HepG2 (cell line): ENCODE results near the gene PLCB4. TPM values are rescaled to one million over a fixed set of nuclear protein-coding genes. Genes with fewer than 3 reads are reported as not detected.

Source experiments
- ATAC-seq: fragments of 200-7000 bp; cut with Tn5 transposase; 3 replicates; pipeline ENCODE4 v1.9.1; 2020; ENCODE audit warnings: mild to moderate bottlenecking, moderate library complexity
- BruUV-seq: library from RNA; stranded (reverse); fragments of 400-500 nt; replicated peaks from 2 replicates; lab custom pipeline; 2021; lab: Mats Ljungman, UMichigan
- CTCF ChIA-PET: fragments of 300-600 bp; formaldehyde crosslinking; extraction: SDS; loops from one replicate; lab custom pipeline; 2021; ENCODE audit warnings: low total read pairs, inconsistent platforms, low intra/inter-chr PET ratio; lab: Yijun Ruan, JAX
- POLR2A ChIA-PET: fragments of 350-600 bp; sonication (Branson Sonifier 250); formaldehyde crosslinking; loops from one replicate; lab custom pipeline; 2020; ENCODE audit warnings: antibody characterized with exemption, inconsistent platforms; lab: Yijun Ruan, JAX
- DNase-seq: peaks from one replicate; pipeline ENCODE4 v3.0.0-alpha.2; 2015; ENCODE audit warnings: low spot score
- FAIRE-seq: peaks from 3 replicates; lab custom pipeline; 2011; peaks lifted over from hg19 to GRCh38; lab: Jason Lieb, UNC
- H2AFZ ChIP-seq: one replicate; pipeline ENCODE4 v1.6.1; 2011; ENCODE audit warnings: low read length, inconsistent platforms
- H3K27ac ChIP-seq: fragments of 300-600 bp; 3 replicates; pipeline ENCODE4 v1.8.0; 2011; ENCODE audit warnings: mixed run types, mild to moderate bottlenecking, mixed read lengths, low read length, inconsistent platforms; ENCODE audit not compliant: insufficient read depth; ENCODE audit errors: extremely low read length
- H3K27me3 ChIP-seq, 2 experiments: fragments of 200-600 bp in 1 of 2; 2 replicates in 1 of 2; 3 replicates in 1 of 2; pipeline versions ENCODE4 v1.6.0 to v1.8.0; 2011; ENCODE audit warnings: low read length in 2 of 2, mild to moderate bottlenecking in 2 of 2, moderate library complexity in 2 of 2, inconsistent platforms in 1 of 2; ENCODE audit not compliant: insufficient read depth in 2 of 2, control insufficient read depth in 1 of 2
- H3K36me3 ChIP-seq, 2 experiments: fragments of 200-600 bp in 1 of 2; replicated peaks in 1 of 2; 2 replicates in 1 of 2; 3 replicates in 1 of 2; pipeline versions ENCODE4 v1.5.1 to v1.8.0; 2011; ENCODE audit warnings: low read length in 2 of 2, inconsistent platforms in 1 of 2; ENCODE audit not compliant: insufficient read depth in 2 of 2, control insufficient read depth in 1 of 2
- H3K4me1 ChIP-seq: 2 replicates; pipeline ENCODE4 v1.5.1; 2012; ENCODE audit warnings: low read length, inconsistent platforms; ENCODE audit not compliant: insufficient read depth
- H3K4me2 ChIP-seq: 2 replicates; pipeline ENCODE4 v1.6.0; 2011; ENCODE audit warnings: low read depth, low read length, inconsistent platforms
- H3K4me3 ChIP-seq, 3 experiments: fragments of 200-600 bp in 1 of 3; sonication (generic), shearing (Covaris generic) in 1 of 3; replicated peaks in 1 of 3; 2 replicates each; pipeline ENCODE4 v1.5.1; 2011 to 2016; ENCODE audit warnings: low read length in 3 of 3, inconsistent platforms in 2 of 3, low read depth in 2 of 3, mild to moderate bottlenecking in 2 of 3, control low read depth in 1 of 3, mixed read lengths in 1 of 3; ENCODE audit not compliant: insufficient read depth in 1 of 3
- H3K79me2 ChIP-seq: one replicate; pipeline ENCODE4 v1.6.1; 2011; ENCODE audit warnings: low read length, inconsistent platforms; ENCODE audit not compliant: insufficient read depth
- H3K9ac ChIP-seq: 2 replicates; pipeline ENCODE4 v1.6.0; 2011; ENCODE audit warnings: mild to moderate bottlenecking, low read depth, low read length, inconsistent platforms; ENCODE audit not compliant: insufficient read depth
- H3K9me3 ChIP-seq: 2 replicates; pipeline ENCODE4 v1.5.1; 2012; ENCODE audit warnings: mild to moderate bottlenecking, low read length
- H4K20me1 ChIP-seq: 2 replicates; pipeline ENCODE4 v1.6.0; 2011; ENCODE audit warnings: inconsistent platforms, mild to moderate bottlenecking, low read length, moderate library complexity; ENCODE audit not compliant: insufficient read depth
- CEBPG ChIP-seq: IDR thresholded peaks from 2 replicates; pipeline ENCODE4 v1.6.1; 2016
- NPAS2 ChIP-seq: sonication (generic); formaldehyde crosslinking; IDR thresholded peaks from 2 replicates; pipeline ENCODE4 v1.8.0; 2022; ENCODE audit warnings: mild to moderate bottlenecking, missing genetic modification reagents, borderline replicate concordance
- SIN3B ChIP-seq: fragments of 150-350 bp; IDR thresholded peaks from 2 replicates; pipeline ENCODE4 v1.6.1; 2014; ENCODE audit warnings: low read length
- TAF15 ChIP-seq: fragments of 200-400 bp; formaldehyde crosslinking; IDR thresholded peaks from one replicate; pipeline ENCODE4 v1.6.1; 2018; ENCODE audit warnings: mild to moderate bottlenecking, low read depth, low read length; ENCODE audit not compliant: poor library complexity, severe bottlenecking
- ZNF260 ChIP-seq: sonication (generic); formaldehyde crosslinking; IDR thresholded peaks from 2 replicates; pipeline ENCODE4 v1.4.0; 2020; ENCODE audit warnings: missing genetic modification reagents, low read depth, mild to moderate bottlenecking, borderline replicate concordance
- ZNF501 ChIP-seq: sonication (generic); formaldehyde crosslinking; IDR thresholded peaks from 2 replicates; pipeline ENCODE4 v1.5.1; 2020; ENCODE audit warnings: mild to moderate bottlenecking, moderate library complexity, missing genetic modification reagents
- in situ Hi-C: cut with HindIII; loops from 2 replicates; pipeline ENCODE4 v1.10.0; 2017; ENCODE audit warnings: low pct_unique_long_range_greater_than_20kb; ENCODE audit not compliant: extremely low pct_ligation_motif_present
- intact Hi-C: fragments of 100-400 bp; cut with micrococcal nuclease; formaldehyde crosslinking; loops from one replicate; pipeline ENCODE4 v1.10.0; 2022; ENCODE audit not compliant: unreplicated experiment
- polyA plus RNA-seq, 8 experiments: library from polyadenylated mRNA; depleted of rRNA in 3 of 8; stranded (reverse) in 7 of 8; unstranded in 1 of 8; fragments of >200 nt; fragmentation: Illumina TruSeq in 4 of 8; extraction: Trizol in 4 of 8; gene quantifications; 2 replicates each; pipeline versions ENCODE4 v1.2.1 to v1.2.3, GENCODE V29; 2011 to 2016; ENCODE audit warnings: low read depth in 4 of 8, missing spikeins in 1 of 8, mixed read lengths in 1 of 8; ENCODE audit not compliant: insufficient read depth in 1 of 8
- total RNA-seq, 5 experiments: library from RNA; depleted of rRNA; stranded (reverse); fragments of >200 nt; fragmentation: Illumina TruSeq; extraction: Trizol; gene quantifications; 2 replicates each; pipeline ENCODE4 v1.2.3, GENCODE V29; 2016; ENCODE audit warnings: low read depth in 1 of 5
- TF ChIP-seq, protein P1 (sequence below): sonication (generic); formaldehyde crosslinking; IDR thresholded peaks from 2 replicates; pipeline ENCODE4 v1.5.0; 2020; ENCODE audit warnings: missing genetic modification reagents
- TF ChIP-seq, protein P2 (sequence below): IDR thresholded peaks from 2 replicates; pipeline ENCODE4 v1.4.0; 2020; ENCODE audit warnings: mild to moderate bottlenecking, missing genetic modification reagents

Gene PLCB4
- total and polyA plus RNA-seq, 2 of the 13 experiments (the other 11 are each of a cell fraction or from before 2014, with no cell fraction given), result 0.01 TPM; not detected in 1

DNA sequence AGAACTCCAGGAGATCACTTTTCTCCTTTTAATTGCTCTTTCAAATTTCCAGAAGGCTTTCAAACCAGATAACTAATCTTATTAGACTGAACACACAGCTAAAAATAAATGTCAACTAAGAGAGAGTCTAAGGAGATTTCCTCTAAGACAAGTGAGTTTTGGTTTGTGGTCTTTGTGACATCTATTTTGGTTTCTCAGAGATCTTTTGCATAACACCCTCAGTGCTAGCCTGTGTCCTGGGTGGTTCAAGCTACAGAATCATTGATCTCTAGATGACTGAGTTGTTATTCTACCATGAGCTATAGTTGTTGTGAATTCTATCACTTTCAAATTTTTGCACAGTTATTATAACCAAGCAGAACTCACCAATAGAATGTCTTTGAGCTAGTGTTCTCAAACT lies 49.1 kb upstream of the PLCB4 start:
- Histone ChIP-seq H3K36me3 (no peaks in the 10 kb centered on the region), H3K4me2 (no peak overlapping the region), H3K4me3 (no peak overlapping the region), H3K4me1 (no peaks in the 10 kb centered on the region), H3K27me3 (no peaks in the 10 kb centered on the region; a peak in 1 of 5 replicates), H3K9me3 (no peaks in the 10 kb centered on the region), H3K9ac (no peak overlapping the region), H3K27ac (no peak overlapping the region), H4K20me1 (no peaks in the 10 kb centered on the region), H3K79me2 (no peaks in the 10 kb centered on the region)
- ATAC-seq, result no peak
- POLR2A ChIA-PET, result no interaction called here
- intact Hi-C loops, result no loop called here
- BruUV-seq, result no TSS peak
- CTCF ChIA-PET, result no interaction called here
- no peak for TF ChIP-seq TAF15
- no peak for TF ChIP-seq ZNF501
- TF ChIP-seq SIN3B, result no peak
- no peak for TF ChIP-seq CEBPG (CRISPR knock-in tag)
- TF ChIP-seq, protein P1, sequence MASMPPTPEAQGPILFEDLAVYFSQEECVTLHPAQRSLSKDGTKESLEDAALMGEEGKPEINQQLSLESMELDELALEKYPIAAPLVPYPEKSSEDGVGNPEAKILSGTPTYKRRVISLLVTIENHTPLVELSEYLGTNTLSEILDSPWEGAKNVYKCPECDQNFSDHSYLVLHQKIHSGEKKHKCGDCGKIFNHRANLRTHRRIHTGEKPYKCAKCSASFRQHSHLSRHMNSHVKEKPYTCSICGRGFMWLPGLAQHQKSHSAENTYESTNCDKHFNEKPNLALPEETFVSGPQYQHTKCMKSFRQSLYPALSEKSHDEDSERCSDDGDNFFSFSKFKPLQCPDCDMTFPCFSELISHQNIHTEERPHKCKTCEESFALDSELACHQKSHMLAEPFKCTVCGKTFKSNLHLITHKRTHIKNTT (CRISPR knock-in tag), result no peak
- no peak for TF ChIP-seq NPAS2 (CRISPR knock-in tag)
- TF ChIP-seq ZNF260, result no peak
- TF ChIP-seq, protein P2, sequence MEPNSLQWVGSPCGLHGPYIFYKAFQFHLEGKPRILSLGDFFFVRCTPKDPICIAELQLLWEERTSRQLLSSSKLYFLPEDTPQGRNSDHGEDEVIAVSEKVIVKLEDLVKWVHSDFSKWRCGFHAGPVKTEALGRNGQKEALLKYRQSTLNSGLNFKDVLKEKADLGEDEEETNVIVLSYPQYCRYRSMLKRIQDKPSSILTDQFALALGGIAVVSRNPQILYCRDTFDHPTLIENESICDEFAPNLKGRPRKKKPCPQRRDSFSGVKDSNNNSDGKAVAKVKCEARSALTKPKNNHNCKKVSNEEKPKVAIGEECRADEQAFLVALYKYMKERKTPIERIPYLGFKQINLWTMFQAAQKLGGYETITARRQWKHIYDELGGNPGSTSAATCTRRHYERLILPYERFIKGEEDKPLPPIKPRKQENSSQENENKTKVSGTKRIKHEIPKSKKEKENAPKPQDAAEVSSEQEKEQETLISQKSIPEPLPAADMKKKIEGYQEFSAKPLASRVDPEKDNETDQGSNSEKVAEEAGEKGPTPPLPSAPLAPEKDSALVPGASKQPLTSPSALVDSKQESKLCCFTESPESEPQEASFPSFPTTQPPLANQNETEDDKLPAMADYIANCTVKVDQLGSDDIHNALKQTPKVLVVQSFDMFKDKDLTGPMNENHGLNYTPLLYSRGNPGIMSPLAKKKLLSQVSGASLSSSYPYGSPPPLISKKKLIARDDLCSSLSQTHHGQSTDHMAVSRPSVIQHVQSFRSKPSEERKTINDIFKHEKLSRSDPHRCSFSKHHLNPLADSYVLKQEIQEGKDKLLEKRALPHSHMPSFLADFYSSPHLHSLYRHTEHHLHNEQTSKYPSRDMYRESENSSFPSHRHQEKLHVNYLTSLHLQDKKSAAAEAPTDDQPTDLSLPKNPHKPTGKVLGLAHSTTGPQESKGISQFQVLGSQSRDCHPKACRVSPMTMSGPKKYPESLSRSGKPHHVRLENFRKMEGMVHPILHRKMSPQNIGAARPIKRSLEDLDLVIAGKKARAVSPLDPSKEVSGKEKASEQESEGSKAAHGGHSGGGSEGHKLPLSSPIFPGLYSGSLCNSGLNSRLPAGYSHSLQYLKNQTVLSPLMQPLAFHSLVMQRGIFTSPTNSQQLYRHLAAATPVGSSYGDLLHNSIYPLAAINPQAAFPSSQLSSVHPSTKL, result no peak
- TF ChIP-seq, all 625 proteins: peak for 0
- in situ Hi-C loops, result no loop called here
- FAIRE-seq (no peak), DNase-seq (no peak)
- no peak overlapping the region for H2AFZ ChIP-seq
